Measurements from ENCODE around the gene CTNNA2.

- TF ChIP-seq POLR2A (IDR thresholded peaks at IDR 0.05) (no peak), CTCF (IDR thresholded peaks at IDR 0.05) (no peak)
Observed at GRCh38 chr2:79721061-79721460, 208.2 kb downstream of the CTNNA2 start.
